Thyroid gland (tissue), 4 donors: ENCODE data around the gene DOCK1.

Experiments used
- CTCF ChIP-seq, 6 experiments: fragments of 200-600 bp in 3 of 6; fragments of 450-650 bp in 3 of 6; sonication (generic) in 3 of 6; IDR thresholded peaks; one replicate each; pipeline ENCODE4 v1.5.1; 2016 to 2019; ENCODE audit warnings: antibody characterized with exemption in 6 of 6, mild to moderate bottlenecking in 2 of 6, inconsistent platforms in 1 of 6, moderate library complexity in 1 of 6
- POLR2A ChIP-seq, 2 donors: fragments of 450-650 bp; IDR thresholded peaks; one replicate each; pipeline ENCODE4 v1.6.1; 2017; ENCODE audit warnings: antibody characterized with exemption in 2 of 2, mild to moderate bottlenecking in 2 of 2, moderate library complexity in 1 of 2

GRCh38 chr10:127151981-127152699 is 246.9 kb downstream of the DOCK1 start:
- TF ChIP-seq CTCF (IDR thresholded peaks at IDR 0.05) (no peak), POLR2A (IDR thresholded peaks at IDR 0.05) (no peak)
